ENCODE measurements around the gene SERBP1.

SERBP1 gene

GRCh38 chr1:67359592-67359991 lies 70.6 kb downstream of the SERBP1 start:
- no peak for DNase-seq

Data from T-helper 2 cell (primary cell).